ENCODE data around the gene SND1.

SND1 gene

GRCh38 chr7:127878791-127879190 is 226.8 kb downstream of the SND1 start:
- no peaks in the 10 kb centered on the region for H3F3A ChIP-seq (ENCODE audit: insufficient read depth)
- H3K79me2 ChIP-seq (ENCODE audit: insufficient read depth, low read length) = peaks cover 12% of the 10 kb centered on the region; the same call in 1 of the 2 replicates
- H3K9ac ChIP-seq (ENCODE audit: low read length) = no peak overlapping the region
- H3K4me2 ChIP-seq (ENCODE audit: low read depth, low read length, poor library complexity, severe bottlenecking) = no peak overlapping the region
- H3K36me3 ChIP-seq (ENCODE audit: low read length) = no peaks in the 10 kb centered on the region
- no peaks in the 10 kb centered on the region for H3K27me3 ChIP-seq (ENCODE audit: low read length)
- no peak overlapping the region for H2AFZ ChIP-seq (ENCODE audit: low read depth, low read length, severe bottlenecking)
- H3K4me3 ChIP-seq (ENCODE audit: insufficient read depth, low read length, poor library complexity, severe bottlenecking) = no peak overlapping the region
- TF ChIP-seq CTCF (IDR thresholded peaks at IDR 0.05; ENCODE audit: insufficient read depth, low read length, poor library complexity, severe bottlenecking) (no peak), EZH2phosphoT487 (conservative IDR thresholded peaks at IDR 0.05; ENCODE audit: low read length) (no peak)
- H3K27ac ChIP-seq (ENCODE audit: low read depth, low read length) = no peak overlapping the region
- no peaks in the 10 kb centered on the region for H3K9me3 ChIP-seq (ENCODE audit: insufficient read depth, low read length)
- no peaks in the 10 kb centered on the region for H4K20me1 ChIP-seq (ENCODE audit: low read depth, low read length)
- H3K9me2 ChIP-seq (replicated peaks; ENCODE audit: insufficient read depth, low read length) = no peaks in the 10 kb centered on the region

- no peak overlapping the region for H3K9ac ChIP-seq (ENCODE audit: low read length)
- H3K27ac ChIP-seq (ENCODE audit: low read depth, low read length) = no peak overlapping the region
- no peak overlapping the region for H3K4me3 ChIP-seq (ENCODE audit: insufficient read depth, low read length, poor library complexity, severe bottlenecking)
- no peak overlapping the region for H3K4me2 ChIP-seq (ENCODE audit: low read depth, low read length, poor library complexity, severe bottlenecking)
- peaks cover 12% of the 10 kb centered on the region; the same call in 1 of the 2 replicates for H3K79me2 ChIP-seq (ENCODE audit: insufficient read depth, low read length)
- H3F3A ChIP-seq (ENCODE audit: insufficient read depth) = no peaks in the 10 kb centered on the region
- TF ChIP-seq CTCF (IDR thresholded peaks at IDR 0.05; ENCODE audit: insufficient read depth, low read length, poor library complexity, severe bottlenecking) = no peak
- TF ChIP-seq EZH2phosphoT487 (conservative IDR thresholded peaks at IDR 0.05; ENCODE audit: low read length) = no peak
- no peaks in the 10 kb centered on the region for H3K9me3 ChIP-seq (ENCODE audit: insufficient read depth, low read length)
- H3K9me2 ChIP-seq (replicated peaks; ENCODE audit: insufficient read depth, low read length) = no peaks in the 10 kb centered on the region
- H4K20me1 ChIP-seq (ENCODE audit: low read depth, low read length) = no peaks in the 10 kb centered on the region
- no peaks in the 10 kb centered on the region for H3K27me3 ChIP-seq (ENCODE audit: low read length)
- H3K36me3 ChIP-seq (ENCODE audit: low read length) = no peaks in the 10 kb centered on the region
- H2AFZ ChIP-seq (ENCODE audit: low read depth, low read length, severe bottlenecking) = no peak overlapping the region
Measured at GRCh38 chr7:127879436-127879835, 227.4 kb downstream of the SND1 start.

GRCh38 chr7:127879942-127880341 is 227.9 kb downstream of the SND1 start:
- Histone ChIP-seq H3K4me2 (ENCODE audit: low read depth, low read length, poor library complexity, severe bottlenecking) (no peak overlapping the region), H3K9ac (ENCODE audit: low read length) (no peak overlapping the region), H3K9me3 (ENCODE audit: insufficient read depth, low read length) (no peaks in the 10 kb centered on the region), H3K79me2 (ENCODE audit: insufficient read depth, low read length) (peaks cover 12% of the 10 kb centered on the region; the same call in 1 of the 2 replicates), H3K9me2 (replicated peaks; ENCODE audit: insufficient read depth, low read length) (no peaks in the 10 kb centered on the region), H3K36me3 (ENCODE audit: low read length) (no peaks in the 10 kb centered on the region), H2AFZ (ENCODE audit: low read depth, low read length, severe bottlenecking) (no peak overlapping the region), H3K4me3 (ENCODE audit: insufficient read depth, low read length, poor library complexity, severe bottlenecking) (no peak overlapping the region), H3F3A (ENCODE audit: insufficient read depth) (no peaks in the 10 kb centered on the region), H4K20me1 (ENCODE audit: low read depth, low read length) (no peaks in the 10 kb centered on the region), H3K27ac (ENCODE audit: low read depth, low read length) (no peak overlapping the region), H3K27me3 (ENCODE audit: low read length) (no peaks in the 10 kb centered on the region)
- TF ChIP-seq EZH2phosphoT487 (conservative IDR thresholded peaks at IDR 0.05; ENCODE audit: low read length) (no peak), CTCF (IDR thresholded peaks at IDR 0.05; ENCODE audit: insufficient read depth, low read length, poor library complexity, severe bottlenecking) (no peak)

All from SU-DHL-6 (cell line).